Activated CD4-positive, alpha-beta T cell treated with anti-CD3 and anti-CD28 coated beads, Interleukin-2, amount 10 ng/mL, durations not matched to agents 24 days and 14 days (primary cell): ENCODE measurements around the gene TM9SF1. TPM values are rescaled to one million over a fixed set of nuclear protein-coding genes. Genes with fewer than 3 reads are reported as not detected.
"Not testable (repeated sequence)": the region's sequence is repeated elsewhere in the genome, so short reads cannot be mapped to it uniquely, and the experiment has no call there.

ENCODE experiments used
- DNase-seq: peaks from one replicate; pipeline ENCODE4 v3.0.0; 2022
- H3K27ac Mint-ChIP-seq: one replicate; pipeline ENCODE4 v1.8.0; 2022; ENCODE audit warnings: mild to moderate bottlenecking, mixed read lengths
- H3K27me3 Mint-ChIP-seq: one replicate; pipeline ENCODE4 v1.8.0; 2022; ENCODE audit warnings: mixed read lengths
- H3K36me3 Mint-ChIP-seq: one replicate; pipeline ENCODE4 v1.8.0; 2022; ENCODE audit warnings: low read depth, mild to moderate bottlenecking, mixed read lengths
- H3K4me1 Mint-ChIP-seq: one replicate; pipeline ENCODE4 v1.8.0; 2021; ENCODE audit warnings: mixed read lengths
- H3K4me3 Mint-ChIP-seq: one replicate; pipeline ENCODE4 v1.8.0; 2022; ENCODE audit warnings: mild to moderate bottlenecking, moderate library complexity, mixed read lengths
- H3K9me3 Mint-ChIP-seq: one replicate; pipeline ENCODE4 v1.8.0; 2021; ENCODE audit warnings: mixed read lengths
- intact Hi-C: fragments of 100-400 bp; cut with micrococcal nuclease; formaldehyde crosslinking; loops from one replicate; pipeline ENCODE4 v1.15.1; 2023
- total RNA-seq: library from RNA; stranded (reverse); gene quantifications from 2 replicates; pipeline ENCODE4 v1.2.3, GENCODE V29; 2022

Gene TM9SF1
- total RNA-seq, 1 donor from 2014 or later = 35.1 TPM

DNA sequence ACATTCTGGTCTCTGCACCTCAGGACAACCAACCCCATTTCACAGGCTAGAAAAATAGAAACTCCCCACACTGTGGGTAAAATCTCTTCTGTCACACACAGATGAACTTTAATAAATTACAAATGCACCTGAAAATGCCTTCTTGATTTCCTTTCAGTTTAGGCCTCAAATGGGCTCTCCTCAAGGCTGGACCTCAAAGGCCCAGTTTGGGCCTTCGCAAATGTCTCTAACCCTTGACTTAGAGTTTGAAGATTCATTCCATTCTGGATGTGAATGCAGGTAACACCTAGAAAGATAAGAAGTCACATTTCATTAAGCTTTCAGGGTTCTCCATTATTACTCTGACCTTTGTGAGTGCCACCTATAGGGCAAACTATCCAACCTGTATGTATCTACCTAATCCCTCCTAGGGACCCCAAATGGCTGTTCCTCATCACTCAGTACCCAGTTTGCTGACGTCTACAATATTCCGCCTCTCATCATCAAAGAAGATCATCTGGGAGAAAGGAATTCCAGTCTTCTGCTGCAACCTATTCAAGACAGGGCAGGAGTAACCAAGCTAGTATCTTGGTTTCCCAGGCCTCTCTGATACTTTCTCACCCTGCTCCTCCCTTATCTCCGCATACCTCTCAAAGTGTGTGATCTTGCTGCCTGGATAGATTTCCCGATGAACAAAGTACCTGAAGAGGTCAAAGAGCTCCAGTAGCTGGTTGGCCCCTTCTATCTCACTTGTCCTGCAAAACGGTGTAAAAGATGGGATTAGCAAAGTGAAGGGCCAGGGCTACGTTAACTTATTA, 18.8 kb upstream of the TM9SF1 start:
- intact Hi-C loops = loop anchor here (1.0 kb wide), 9 partner anchors 18 to 100 kb away; partner anchors contain the start of genes DCAF11, DHRS1, EMC9 and GMPR2
- no peak for DNase-seq

DNA sequence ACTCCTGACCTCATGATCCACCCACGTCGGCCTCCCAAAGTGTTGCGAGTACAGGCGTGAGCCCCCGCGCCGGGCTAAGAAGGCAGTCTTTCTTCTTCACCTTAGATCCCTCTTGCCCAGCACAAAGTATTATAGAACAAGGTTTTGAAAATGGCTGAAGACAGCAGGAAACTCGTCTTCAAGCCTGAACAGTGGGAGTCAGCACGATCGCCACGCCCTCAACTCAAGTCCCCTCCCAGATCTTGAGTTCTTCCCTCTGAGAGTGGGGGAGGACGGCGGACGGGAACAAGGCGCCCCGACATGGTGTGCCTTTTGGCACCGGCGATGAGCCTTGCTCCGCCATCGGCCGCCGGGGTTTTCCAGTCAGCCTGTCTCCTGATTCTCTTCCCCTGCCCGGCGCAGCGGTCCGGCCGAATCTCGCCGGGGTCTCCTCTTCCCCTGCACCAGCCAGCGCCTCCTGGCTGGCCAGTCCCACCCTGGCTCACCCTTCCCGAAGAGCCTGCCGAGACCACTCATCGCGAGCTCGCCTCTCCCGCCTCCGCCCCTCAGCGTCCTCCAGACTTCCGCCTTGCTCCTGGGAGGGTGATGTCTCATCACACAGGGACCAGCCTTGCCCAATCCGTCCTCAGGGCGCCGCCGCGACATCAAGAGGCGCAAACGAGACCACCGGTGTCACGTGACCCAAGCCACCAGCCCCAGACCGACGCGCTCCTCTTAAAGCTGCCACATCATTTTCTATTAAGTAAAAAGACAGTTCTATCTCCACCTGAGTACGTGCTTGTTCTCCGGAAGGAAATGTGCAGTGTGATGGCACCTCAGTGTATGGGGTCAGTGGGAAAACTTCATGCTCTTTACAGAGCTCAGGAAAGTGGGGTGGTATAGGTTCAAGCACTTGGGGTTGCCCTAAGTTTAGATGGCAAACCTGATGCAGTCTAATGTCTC, 18.0 kb upstream of the TM9SF1 start, which contains the start of gene CHMP4A:
Gene CHMP4A (minus strand): TSS at position 565 of the 942 bp plus-strand sequence. CDS start 49 bp downstream, at position 516.
- intact Hi-C loops = loop anchor here (1.0 kb wide), 9 partner anchors 18 to 99 kb away; partner anchors contain the start of genes DCAF11, DHRS1, EMC9 and GMPR2
- Mint-ChIP-seq H3K9me3 (no peaks in the 10 kb centered on the region), H3K36me3 (peaks cover 53% of the 10 kb centered on the region), H3K27me3 (peaks cover 2% of the 10 kb centered on the region), H3K4me3 (peak within 1 kb of the TSS; percentile 93), H3K27ac (peak within 1 kb of the TSS; percentile 96), H3K4me1 (peaks cover 49% of the 10 kb centered on the region)
- DNase-seq = peak; percentile 99

More for the DNA sequence above, 18.8 kb upstream of the TM9SF1 start:
- Mint-ChIP-seq H3K27me3 (peaks cover 2% of the 10 kb centered on the region), H3K4me1 (peaks cover 47% of the 10 kb centered on the region), H3K4me3 (peak overlapping the region; percentile 93), H3K9me3 (no peaks in the 10 kb centered on the region), H3K36me3 (peaks cover 50% of the 10 kb centered on the region), H3K27ac (peak overlapping the region; percentile 96)

DNA sequence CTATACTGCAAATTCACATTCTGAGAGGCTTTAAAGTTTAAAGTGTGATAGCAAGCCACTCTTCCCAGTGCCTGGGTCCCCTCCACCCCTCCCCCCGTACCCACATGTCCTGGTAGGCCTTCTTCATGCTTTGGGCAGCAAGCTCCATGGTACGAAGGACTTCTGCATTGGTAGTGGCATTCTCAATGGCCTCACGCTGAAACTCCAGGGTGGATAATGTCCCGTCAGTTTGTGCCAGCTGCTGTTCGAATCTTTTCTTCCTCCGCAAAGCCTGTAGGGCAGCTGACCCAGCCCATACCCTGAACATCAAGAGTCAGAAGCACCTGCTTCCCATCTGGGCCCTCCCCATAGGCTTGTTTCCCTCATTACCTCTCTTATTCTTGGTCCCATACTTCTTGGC, 16.1 kb upstream of the TM9SF1 start:
- H3K9me3 Mint-ChIP-seq = no peaks in the 10 kb centered on the region

DNA sequence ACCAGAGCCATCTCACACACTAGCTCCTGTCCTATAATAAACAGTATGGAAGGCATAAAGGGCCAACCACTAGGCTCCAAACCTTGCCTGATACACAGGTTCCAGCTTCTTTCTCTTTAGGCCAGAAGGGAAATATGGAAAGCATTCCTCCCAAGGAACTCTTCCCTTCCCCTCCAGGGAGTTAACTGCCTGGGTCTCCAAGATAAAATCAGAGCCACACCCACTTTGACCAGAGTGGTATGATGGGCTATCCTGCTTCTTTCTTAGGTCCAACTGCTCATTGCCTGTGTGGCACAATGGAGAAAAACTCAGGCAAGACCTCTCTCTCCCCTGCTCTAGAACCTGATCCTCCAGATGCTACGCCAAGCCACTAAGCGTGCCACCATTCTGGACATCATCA, 12.4 kb upstream of the TM9SF1 start:
- Mint-ChIP-seq H3K36me3 (peaks cover 73% of the 10 kb centered on the region), H3K4me3 (no peak overlapping the region), H3K9me3 (peaks cover 5% of the 10 kb centered on the region), H3K27ac (no peak overlapping the region), H3K4me1 (peaks cover 32% of the 10 kb centered on the region), H3K27me3 (no peaks in the 10 kb centered on the region)
- intact Hi-C loops = no loop called here
- no peak for DNase-seq

More for the DNA sequence above, 16.1 kb upstream of the TM9SF1 start:
- peaks cover 51% of the 10 kb centered on the region for H3K4me1 Mint-ChIP-seq
- H3K27me3 Mint-ChIP-seq = peaks cover 2% of the 10 kb centered on the region
- peak overlapping the region; percentile 93 for H3K4me3 Mint-ChIP-seq
- peaks cover 61% of the 10 kb centered on the region for H3K36me3 Mint-ChIP-seq
- intact Hi-C loops = no loop called here
- H3K27ac Mint-ChIP-seq = peak overlapping the region; percentile 96
- DNase-seq = no peak

DNA sequence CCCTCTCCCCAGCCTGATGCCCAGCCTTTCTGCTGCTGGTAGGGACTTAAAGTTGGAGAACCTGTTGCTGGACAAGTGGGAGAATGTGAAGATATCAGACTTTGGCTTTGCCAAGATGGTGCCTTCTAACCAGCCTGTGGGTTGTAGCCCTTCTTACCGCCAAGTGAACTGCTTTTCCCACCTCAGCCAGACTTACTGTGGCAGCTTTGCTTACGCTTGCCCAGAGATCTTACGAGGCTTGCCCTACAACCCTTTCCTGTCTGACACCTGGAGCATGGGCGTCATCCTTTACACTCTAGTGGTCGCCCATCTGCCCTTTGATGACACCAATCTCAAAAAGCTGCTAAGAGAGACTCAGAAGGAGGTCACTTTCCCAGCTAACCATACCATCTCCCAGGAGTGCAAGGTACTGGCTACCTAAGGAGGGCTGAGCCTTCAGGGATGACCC, 11.9 kb upstream of the TM9SF1 start:
- peaks cover 78% of the 10 kb centered on the region for H3K36me3 Mint-ChIP-seq
- peaks cover 6% of the 10 kb centered on the region for H3K9me3 Mint-ChIP-seq
- H3K4me1 Mint-ChIP-seq = peaks cover 29% of the 10 kb centered on the region
- H3K4me3 Mint-ChIP-seq = no peak overlapping the region
- intact Hi-C loops = no loop called here
- H3K27me3 Mint-ChIP-seq = no peaks in the 10 kb centered on the region
- H3K27ac Mint-ChIP-seq = no peak overlapping the region
- DNase-seq = no peak

DNA sequence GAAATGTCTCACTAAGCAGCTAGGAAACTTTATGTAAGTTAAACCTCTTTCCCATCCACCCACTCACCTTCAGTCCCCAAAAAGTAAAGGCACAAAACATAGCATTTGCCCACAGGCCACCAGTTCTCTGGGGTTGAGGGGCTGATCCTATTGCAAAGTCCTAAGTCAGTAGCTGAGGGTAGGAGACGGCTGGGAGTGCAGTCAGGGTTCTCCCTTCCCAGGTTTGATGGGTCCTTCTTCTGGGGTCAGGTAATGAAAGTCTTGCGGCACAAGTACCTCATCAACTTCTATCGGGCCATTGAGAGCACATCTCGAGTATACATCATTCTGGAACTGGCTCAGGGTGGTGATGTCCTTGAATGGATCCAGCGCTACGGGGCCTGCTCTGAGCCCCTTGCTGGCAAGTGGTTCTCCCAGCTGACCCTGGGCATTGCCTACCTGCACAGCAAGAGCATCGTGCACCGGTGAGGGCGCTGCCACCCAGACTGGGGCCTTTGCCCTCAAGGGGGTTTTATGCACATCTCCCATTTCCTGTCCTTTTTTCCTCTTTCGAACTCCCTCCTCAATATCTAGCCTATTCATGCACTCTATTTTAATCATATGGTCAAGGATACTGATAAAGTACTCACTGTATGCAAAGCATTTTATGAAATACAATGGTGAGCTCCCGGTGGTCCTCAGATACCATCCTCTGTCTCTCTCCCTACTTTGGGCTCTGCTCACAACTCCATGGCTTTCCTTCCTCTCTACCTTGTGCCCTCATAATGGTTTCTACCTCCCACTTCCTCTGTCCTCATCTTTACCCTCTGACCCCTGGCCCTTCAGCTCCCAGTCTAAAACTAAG, 11.2 kb upstream of the TM9SF1 start:
- intact Hi-C loops = no loop called here
- H3K36me3 Mint-ChIP-seq = peaks cover 81% of the 10 kb centered on the region
- peaks cover 25% of the 10 kb centered on the region for H3K4me1 Mint-ChIP-seq
- no peak overlapping the region for H3K27ac Mint-ChIP-seq
- no peak for DNase-seq
- H3K4me3 Mint-ChIP-seq = no peak overlapping the region
- H3K27me3 Mint-ChIP-seq = no peaks in the 10 kb centered on the region
- peaks cover 9% of the 10 kb centered on the region for H3K9me3 Mint-ChIP-seq

DNA sequence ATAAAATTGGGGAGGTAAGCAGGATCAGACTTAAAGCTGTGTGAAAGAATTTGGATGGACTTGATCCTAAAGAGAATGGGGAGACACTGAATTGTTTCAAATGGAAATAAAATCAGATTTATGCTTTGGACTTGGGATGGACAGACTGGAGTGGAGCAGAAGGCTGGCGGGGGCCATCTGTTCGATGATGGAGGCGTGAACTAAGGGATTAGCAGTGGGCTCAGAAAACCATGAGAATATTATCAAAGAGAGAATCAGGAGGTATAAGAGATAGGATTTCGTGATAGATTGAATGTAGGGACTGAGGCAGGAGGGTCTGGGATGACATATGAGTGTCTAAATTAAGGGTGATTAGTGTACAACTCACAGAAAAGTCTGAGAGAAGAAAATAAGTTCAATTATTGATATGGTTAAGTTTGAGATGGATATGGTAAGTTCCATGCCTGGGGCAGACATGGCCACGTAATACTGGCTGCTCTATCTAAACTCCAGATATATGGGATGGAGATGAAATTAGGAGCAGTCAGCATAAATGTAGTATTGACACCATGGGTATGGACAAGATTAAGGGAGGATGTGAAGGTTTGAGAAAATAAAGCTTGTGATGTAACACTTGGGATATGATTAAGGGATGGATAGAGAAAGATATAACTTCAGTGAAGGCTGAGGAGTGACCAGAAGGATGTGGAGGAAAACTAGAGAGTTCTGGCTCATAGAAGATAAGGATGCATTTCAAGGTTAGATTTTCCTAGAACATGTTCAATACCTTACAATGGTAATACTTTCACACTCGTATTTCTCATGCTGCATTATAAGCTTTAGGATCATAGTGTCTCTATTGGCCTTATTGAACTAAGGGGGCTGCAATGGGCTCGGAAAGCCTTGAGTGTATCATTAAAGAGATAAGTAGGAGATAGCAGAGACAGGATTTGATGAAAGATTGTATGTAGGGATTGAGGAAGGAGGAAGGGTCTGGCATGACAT, 9.2 kb upstream of the TM9SF1 start:
- intact Hi-C loops = no loop called here
- H3K36me3 Mint-ChIP-seq = peaks cover 77% of the 10 kb centered on the region
- no peaks in the 10 kb centered on the region for H3K27me3 Mint-ChIP-seq
- H3K4me3 Mint-ChIP-seq = no peak overlapping the region
- H3K4me1 Mint-ChIP-seq = peaks cover 21% of the 10 kb centered on the region
- DNase-seq = no peak
- H3K27ac Mint-ChIP-seq = no peak overlapping the region
- H3K9me3 Mint-ChIP-seq = peaks cover 11% of the 10 kb centered on the region

DNA sequence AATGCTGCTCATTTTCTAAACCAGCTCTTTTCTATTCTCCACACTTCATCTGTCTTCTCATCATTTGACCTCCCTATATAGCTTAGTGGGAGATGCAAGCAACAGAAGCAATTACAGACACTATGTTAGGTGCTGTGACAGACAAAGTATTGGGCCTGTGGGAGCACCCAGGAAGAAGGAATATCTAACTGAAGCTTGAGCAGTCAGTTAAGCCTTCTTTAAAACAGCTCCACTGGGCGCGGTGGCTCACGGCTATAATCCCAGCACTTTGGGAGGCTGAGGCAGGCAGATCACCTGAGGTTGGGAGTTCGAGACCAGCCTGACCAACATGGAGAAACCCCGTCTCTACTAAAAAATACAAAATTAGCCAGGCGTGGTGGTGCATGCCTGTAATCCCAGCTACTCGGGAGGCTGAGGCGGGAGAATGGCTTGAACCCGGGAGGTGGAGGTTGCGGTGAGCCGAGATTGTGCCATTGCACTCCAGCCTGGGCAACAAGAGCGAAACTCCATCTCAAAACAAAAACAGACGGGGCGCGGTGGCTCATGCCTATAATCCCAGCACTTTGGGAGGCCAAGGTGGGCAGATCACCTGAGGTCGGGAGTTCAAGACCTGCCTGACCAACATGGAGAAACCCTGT, 8.1 kb upstream of the TM9SF1 start:
- H3K9me3 Mint-ChIP-seq = peaks cover 11% of the 10 kb centered on the region
- H3K27ac Mint-ChIP-seq, intact Hi-C loops, H3K4me3 Mint-ChIP-seq, H3K27me3 Mint-ChIP-seq, DNase-seq: not testable (repeated sequence)
- H3K36me3 Mint-ChIP-seq = peaks cover 81% of the 10 kb centered on the region
- peaks cover 28% of the 10 kb centered on the region for H3K4me1 Mint-ChIP-seq

DNA sequence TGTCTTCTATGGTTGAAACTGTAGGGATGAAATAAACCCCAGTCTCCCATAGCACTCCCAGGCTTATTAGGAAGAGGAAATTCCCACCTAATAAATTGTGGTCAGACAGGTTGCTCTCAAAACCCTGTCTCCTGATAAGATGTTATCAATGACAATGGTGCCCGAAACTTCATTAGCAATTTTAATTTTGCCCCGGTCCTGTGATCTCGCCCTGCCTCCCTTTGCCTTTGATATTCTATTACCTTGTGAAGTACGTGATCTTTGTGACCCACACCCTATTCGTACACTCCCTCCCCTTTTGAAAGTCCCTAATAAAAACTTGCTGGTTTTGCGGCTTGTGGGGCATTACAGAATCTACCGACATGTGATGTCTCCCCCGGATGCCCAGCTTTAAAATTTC, 7.3 kb upstream of the TM9SF1 start:
- H3K4me3 Mint-ChIP-seq, H3K27ac Mint-ChIP-seq, DNase-seq, H3K27me3 Mint-ChIP-seq, intact Hi-C loops: not testable (repeated sequence)
- Mint-ChIP-seq H3K4me1 (peaks cover 29% of the 10 kb centered on the region), H3K9me3 (peaks cover 11% of the 10 kb centered on the region), H3K36me3 (peaks cover 76% of the 10 kb centered on the region)

DNA sequence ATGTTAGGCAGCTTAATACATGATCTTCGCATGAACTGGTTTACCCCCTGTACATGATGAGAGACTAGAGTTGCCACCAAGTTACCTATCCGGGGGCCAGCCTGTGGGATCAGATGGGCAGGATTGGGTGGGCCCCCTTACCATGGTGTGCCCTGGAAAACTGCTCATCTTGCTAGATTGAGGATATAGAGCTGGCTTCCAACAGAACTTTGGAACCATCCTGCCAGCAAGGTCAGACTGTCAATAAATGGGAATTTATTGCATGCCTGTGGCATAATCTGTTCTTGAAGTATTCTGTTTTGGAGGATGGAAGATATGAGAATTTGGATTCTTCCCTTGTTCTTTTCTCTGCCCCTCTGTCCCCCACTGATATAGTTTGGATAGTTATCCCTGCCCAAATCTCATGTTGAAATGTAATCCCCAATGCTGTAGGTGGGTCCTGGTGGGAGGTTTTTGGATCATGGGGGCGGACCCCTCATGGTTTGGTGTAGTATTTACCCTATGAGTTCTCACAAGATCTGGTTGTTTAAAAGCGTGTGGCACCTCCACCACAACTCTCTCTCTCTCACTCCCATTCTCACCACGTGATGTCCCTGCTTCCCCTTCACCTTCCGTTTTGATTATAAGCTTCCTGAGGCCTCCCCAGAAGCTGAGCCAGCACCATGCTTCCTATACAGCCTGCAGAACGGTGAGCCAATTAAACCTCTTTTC, 3.7 kb upstream of the TM9SF1 start:
- intact Hi-C loops = no loop called here
- Mint-ChIP-seq H3K36me3 (peaks cover 64% of the 10 kb centered on the region), H3K27me3 (no peaks in the 10 kb centered on the region), H3K4me3 (peak overlapping the region; percentile 11), H3K4me1 (peaks cover 39% of the 10 kb centered on the region), H3K27ac (peak overlapping the region; percentile 21), H3K9me3 (peaks cover 11% of the 10 kb centered on the region)
- DNase-seq = no peak

DNA sequence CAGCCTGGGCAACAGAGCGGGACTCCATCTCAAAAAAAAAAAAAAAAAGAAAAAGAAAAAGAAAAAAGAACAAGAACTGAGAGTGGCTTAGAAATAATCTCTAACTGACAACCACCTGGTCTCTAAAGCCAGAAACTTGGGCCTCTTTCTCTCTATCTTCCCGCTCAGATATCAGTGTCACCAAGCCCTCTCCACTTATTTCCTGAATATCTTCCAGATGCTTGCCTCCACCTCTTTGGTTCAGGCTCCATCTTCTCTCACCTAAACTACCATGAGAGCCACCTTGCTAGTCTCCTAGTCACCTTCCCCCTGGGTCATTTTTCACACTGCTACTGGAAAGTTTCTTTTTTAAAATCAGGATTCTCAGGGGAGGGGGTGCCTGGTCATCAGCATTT, 1.8 kb upstream of the TM9SF1 start:
- intact Hi-C loops = no loop called here
- Mint-ChIP-seq H3K9me3 (peaks cover 5% of the 10 kb centered on the region), H3K27me3 (no peaks in the 10 kb centered on the region), H3K36me3 (peaks cover 60% of the 10 kb centered on the region), H3K4me3 (peak overlapping the region; percentile 87), H3K4me1 (peaks cover 47% of the 10 kb centered on the region), H3K27ac (peak overlapping the region; percentile 65)
- DNase-seq = no peak
